Trophoblast cell (in vitro differentiated cells and primary cell): ENCODE data around the gene PAPOLA.

ENCODE experiments used
- DNase-seq, 2 donors: peaks; one replicate each; pipeline ENCODE4 v3.0.0-alpha.2; 2016
- H2AFZ ChIP-seq: 2 replicates; pipeline ENCODE4 v1.6.1; 2013; ENCODE audit warnings: low read length, moderate library complexity, mild to moderate bottlenecking; ENCODE audit not compliant: insufficient read depth, poor library complexity
- H2AK5ac ChIP-seq: 2 replicates; pipeline ENCODE4 v1.6.1; 2013; ENCODE audit warnings: mild to moderate bottlenecking, low read length
- H2BK120ac ChIP-seq: 2 replicates; pipeline ENCODE4 v1.6.1; 2013; ENCODE audit warnings: low read length, mild to moderate bottlenecking, moderate library complexity; ENCODE audit not compliant: insufficient read depth, poor library complexity
- H2BK12ac ChIP-seq: 2 replicates; pipeline ENCODE4 v1.6.1; 2013; ENCODE audit warnings: mild to moderate bottlenecking, low read length, moderate library complexity
- H2BK5ac ChIP-seq: 2 replicates; pipeline ENCODE4 v1.6.1; 2013; ENCODE audit warnings: low read length, low read depth, moderate library complexity, mild to moderate bottlenecking; ENCODE audit not compliant: poor library complexity
- H3K14ac ChIP-seq: 2 replicates; pipeline ENCODE4 v1.6.1; 2013; ENCODE audit warnings: mild to moderate bottlenecking, low read length
- H3K18ac ChIP-seq: 2 replicates; pipeline ENCODE4 v1.6.1; 2013; ENCODE audit warnings: mild to moderate bottlenecking, low read length
- H3K23ac ChIP-seq: 2 replicates; pipeline ENCODE4 v1.6.1; 2013; ENCODE audit warnings: low read length
- H3K27ac ChIP-seq: 2 replicates; pipeline ENCODE4 v1.5.1; 2013; ENCODE audit warnings: low read depth, mild to moderate bottlenecking, inconsistent platforms, low read length, moderate library complexity
- H3K27me3 ChIP-seq: 2 replicates; pipeline ENCODE4 v1.6.1; 2013; ENCODE audit warnings: inconsistent platforms, mild to moderate bottlenecking, low read length, moderate library complexity; ENCODE audit not compliant: insufficient read depth
- H3K36me3 ChIP-seq, 2 experiments: 1 replicate in 1 of 2; 2 replicates in 1 of 2; pipeline ENCODE4 v1.6.1; 2013; ENCODE audit warnings: low read length in 2 of 2, mild to moderate bottlenecking in 2 of 2, moderate library complexity in 1 of 2; ENCODE audit not compliant: insufficient read depth in 2 of 2, control insufficient read depth in 1 of 2
- H3K4ac ChIP-seq: 2 replicates; pipeline ENCODE4 v1.6.1; 2013; ENCODE audit warnings: low read depth, mild to moderate bottlenecking, low read length, moderate library complexity
- H3K4me1 ChIP-seq, 2 experiments: 1 replicate in 1 of 2; 2 replicates in 1 of 2; pipeline ENCODE4 v1.6.1; 2013; ENCODE audit warnings: low read length in 2 of 2, mild to moderate bottlenecking in 2 of 2, moderate library complexity in 1 of 2; ENCODE audit not compliant: insufficient read depth in 2 of 2, control insufficient read depth in 1 of 2
- H3K4me2 ChIP-seq: 2 replicates; pipeline ENCODE4 v1.6.1; 2013; ENCODE audit warnings: inconsistent platforms, mild to moderate bottlenecking, low read length, moderate library complexity
- H3K4me3 ChIP-seq: 2 replicates; pipeline ENCODE4 v1.5.1; 2013; ENCODE audit warnings: mild to moderate bottlenecking, low read depth, low read length, inconsistent platforms
- H3K79me1 ChIP-seq: one replicate; pipeline ENCODE4 v1.6.1; 2013; ENCODE audit warnings: low read length
- H3K79me2 ChIP-seq: 2 replicates; pipeline ENCODE4 v1.6.1; 2013; ENCODE audit warnings: low read length, mild to moderate bottlenecking; ENCODE audit not compliant: control insufficient read depth, insufficient read depth, poor library complexity
- H3K9ac ChIP-seq: 2 replicates; pipeline ENCODE4 v1.6.1; 2013; ENCODE audit warnings: mild to moderate bottlenecking, low read length
- H3K9me3 ChIP-seq: 2 replicates; pipeline ENCODE4 v1.6.1; 2013; ENCODE audit warnings: low read depth, mild to moderate bottlenecking, control low read depth, inconsistent platforms, low read length; ENCODE audit not compliant: insufficient read depth
- H4K12ac ChIP-seq: 2 replicates; pipeline ENCODE4 v1.6.1; 2013; ENCODE audit warnings: low read depth, mild to moderate bottlenecking, low read length, moderate library complexity
- H4K8ac ChIP-seq: 2 replicates; pipeline ENCODE4 v1.6.1; 2013; ENCODE audit warnings: low read depth, mild to moderate bottlenecking, low read length, moderate library complexity
- H4K91ac ChIP-seq: one replicate; pipeline ENCODE4 v1.6.1; 2013; ENCODE audit warnings: low read depth, mild to moderate bottlenecking, low read length, moderate library complexity
- WGBS: extraction: QIAGEN DNeasy Blood & Tissue Kit; methylation state at CpG from one replicate; pipeline ENCODE4 v1.1.7; 2013; ENCODE audit warnings: missing lambda C conversion rate; ENCODE audit not compliant: insufficient read length, insufficient coverage; ENCODE audit errors: extremely low coverage; 5-methylcytosine and 5-hydroxymethylcytosine counted together

Gene PAPOLA

GRCh38 chr14:96583569-96584041 lies 81.4 kb downstream of the PAPOLA start:
- H2BK120ac ChIP-seq, result no peak overlapping the region
- peaks cover 2% of the 10 kb centered on the region for H3K9me3 ChIP-seq
- no peak for DNase-seq
- H3K4me1 ChIP-seq, result no peaks in the 10 kb centered on the region
- no peak overlapping the region for H2BK5ac ChIP-seq
- no peak overlapping the region for H3K9ac ChIP-seq
- H3K4me2 ChIP-seq, result no peak overlapping the region
- no peak overlapping the region for H3K4ac ChIP-seq
- no peak overlapping the region for H3K4me3 ChIP-seq
- H2BK12ac ChIP-seq, result no peak overlapping the region
- no peak overlapping the region for H3K23ac ChIP-seq
- no peaks in the 10 kb centered on the region for H3K27me3 ChIP-seq
- no peak overlapping the region for H2AK5ac ChIP-seq
- H4K12ac ChIP-seq, result no peak overlapping the region
- peaks cover 0 to 2% of the 10 kb centered on the region in 2 experiments for H3K36me3 ChIP-seq
- no peak overlapping the region for H3K14ac ChIP-seq
- H3K27ac ChIP-seq, result no peak overlapping the region
- no peak overlapping the region for H4K91ac ChIP-seq
- H2AFZ ChIP-seq, result no peak overlapping the region
- no CpG with 5 or more reads among the region's 10 CpGs for WGBS
- no peaks in the 10 kb centered on the region for H3K79me2 ChIP-seq
- no peak overlapping the region for H4K8ac ChIP-seq
- H3K79me1 ChIP-seq, result no peaks in the 10 kb centered on the region
- H3K18ac ChIP-seq, result no peak overlapping the region

GRCh38 chr14:96584199-96584906 lies 82.2 kb downstream of the PAPOLA start:
- no peak overlapping the region for H3K18ac ChIP-seq
- H3K4me2 ChIP-seq, result no peak overlapping the region
- DNase-seq, result peak; percentile 53 to 78
- no peak overlapping the region for H2AFZ ChIP-seq
- no peak overlapping the region for H3K4me3 ChIP-seq
- no peak overlapping the region for H4K12ac ChIP-seq
- H2BK12ac ChIP-seq, result no peak overlapping the region
- no peaks in the 10 kb centered on the region for H3K27me3 ChIP-seq
- no peak overlapping the region for H3K27ac ChIP-seq
- H3K4ac ChIP-seq, result no peak overlapping the region
- no peak overlapping the region for H3K23ac ChIP-seq
- no peak overlapping the region for H2AK5ac ChIP-seq
- H3K9ac ChIP-seq, result no peak overlapping the region
- H3K79me1 ChIP-seq, result no peaks in the 10 kb centered on the region
- H3K36me3 ChIP-seq, result peaks cover 0 to 2% of the 10 kb centered on the region in 2 experiments
- H3K4me1 ChIP-seq, result no peaks in the 10 kb centered on the region
- H2BK5ac ChIP-seq, result no peak overlapping the region
- no CpG with 5 or more reads among the region's 15 CpGs for WGBS
- no peak overlapping the region for H2BK120ac ChIP-seq
- no peaks in the 10 kb centered on the region for H3K79me2 ChIP-seq
- H4K8ac ChIP-seq, result no peak overlapping the region
- no peak overlapping the region for H3K14ac ChIP-seq
- peaks cover 2% of the 10 kb centered on the region for H3K9me3 ChIP-seq
- H4K91ac ChIP-seq, result no peak overlapping the region

GRCh38 chr14:96584907-96585671 lies 82.9 kb downstream of the PAPOLA start:
- Histone ChIP-seq H4K91ac (no peak overlapping the region), H3K4me3 (no peak overlapping the region), H3K79me2 (no peaks in the 10 kb centered on the region), H2AFZ (no peak overlapping the region), H3K23ac (no peak overlapping the region), H3K27me3 (no peaks in the 10 kb centered on the region), H3K4me1 (no peaks in the 10 kb centered on the region), H3K4me2 (no peak overlapping the region), H3K79me1 (no peaks in the 10 kb centered on the region), H4K8ac (no peak overlapping the region), H2AK5ac (no peak overlapping the region), H3K18ac (no peak overlapping the region), H4K12ac (no peak overlapping the region), H3K14ac (no peak overlapping the region), H3K27ac (no peak overlapping the region), H3K4ac (no peak overlapping the region), H2BK12ac (no peak overlapping the region), H2BK5ac (no peak overlapping the region), H3K9ac (no peak overlapping the region), H3K36me3 (peaks cover 0 to 2% of the 10 kb centered on the region in 2 experiments), H3K9me3 (peaks cover 2% of the 10 kb centered on the region), H2BK120ac (no peak overlapping the region)
- no peak for DNase-seq
- no CpG with 5 or more reads among the region's 20 CpGs for WGBS

GRCh38 chr14:96585672-96586013 lies 83.5 kb downstream of the PAPOLA start:
- Histone ChIP-seq H3K23ac (no peak overlapping the region), H4K91ac (no peak overlapping the region), H2BK120ac (no peak overlapping the region), H3K4me2 (no peak overlapping the region), H2BK12ac (no peak overlapping the region), H4K12ac (no peak overlapping the region), H3K4me3 (no peak overlapping the region), H3K9me3 (peaks cover 2% of the 10 kb centered on the region), H2BK5ac (no peak overlapping the region), H3K4me1 (no peaks in the 10 kb centered on the region), H3K14ac (no peak overlapping the region), H2AK5ac (no peak overlapping the region), H3K4ac (no peak overlapping the region), H3K36me3 (peaks cover 0 to 2% of the 10 kb centered on the region in 2 experiments), H3K18ac (no peak overlapping the region), H3K27me3 (no peaks in the 10 kb centered on the region), H3K27ac (no peak overlapping the region), H4K8ac (no peak overlapping the region), H3K9ac (no peak overlapping the region), H3K79me2 (no peaks in the 10 kb centered on the region), H2AFZ (no peak overlapping the region), H3K79me1 (no peaks in the 10 kb centered on the region)
- WGBS, result no CpG with 5 or more reads among the region's 3 CpGs
- no peak for DNase-seq
